GM19324 (cell line): ENCODE results near the gene PDLIM3.
"Not testable (repeated sequence)": the region's sequence is repeated elsewhere in the genome, so short reads cannot be mapped to it uniquely, and the experiment has no call there.

ENCODE experiments used
- ATAC-seq: cut with Tn5 transposase; IDR thresholded peaks from one replicate; pipeline ENCODE4 v1.9.1; 2021; ENCODE audit warnings: mild to moderate bottlenecking, moderate library complexity; ENCODE audit not compliant: unreplicated experiment, low FRiP score

PDLIM3 gene

GRCh38 chr4:185554365-185555126 is 19.2 kb upstream of the PDLIM3 start:
- no peak for ATAC-seq

GRCh38 chr4:185552254-185552653 is 16.9 kb upstream of the PDLIM3 start:
- ATAC-seq = no peak

GRCh38 chr4:185550933-185551332 is 15.6 kb upstream of the PDLIM3 start:
- no peak for ATAC-seq

GRCh38 chr4:185549095-185549639 is 13.9 kb upstream of the PDLIM3 start:
- no peak for ATAC-seq

- ATAC-seq = no peak
These were observed 13.3 kb upstream of the PDLIM3 start for GRCh38 chr4:185548587-185548986.

- ATAC-seq = no peak
These were observed 11.0 kb upstream of the PDLIM3 start for GRCh38 chr4:185546335-185546734.

GRCh38 chr4:185542626-185543315 is 7.5 kb upstream of the PDLIM3 start:
- no peak for ATAC-seq

GRCh38 chr4:185541251-185541727 is 6.0 kb upstream of the PDLIM3 start:
- no peak for ATAC-seq

- no peak for ATAC-seq
These were observed 5.3 kb upstream of the PDLIM3 start for GRCh38 chr4:185540487-185541120.

- ATAC-seq = no peak
These were observed 4.7 kb upstream of the PDLIM3 start for GRCh38 chr4:185540040-185540439.

GRCh38 chr4:185538806-185539205 is 3.5 kb upstream of the PDLIM3 start:
- ATAC-seq = no peak

GRCh38 chr4:185536411-185536709 is 1.1 kb upstream of the PDLIM3 start:
- ATAC-seq = no peak

GRCh38 chr4:185535612-185536410 is 504 bp upstream of the PDLIM3 start:
- ATAC-seq = no peak

- ATAC-seq = no peak
These were observed 819 bp downstream of the PDLIM3 start for GRCh38 chr4:185534511-185534865.

- no peak for ATAC-seq
These were observed 2.4 kb downstream of the PDLIM3 start for GRCh38 chr4:185532795-185533324.

- ATAC-seq = no peak
These were observed 3.0 kb downstream of the PDLIM3 start for GRCh38 chr4:185532293-185532692.

GRCh38 chr4:185531654-185532053 is 3.7 kb downstream of the PDLIM3 start:
- not testable (repeated sequence) for ATAC-seq

- no peak for ATAC-seq
These were observed 5.9 kb downstream of the PDLIM3 start for GRCh38 chr4:185529413-185529812.

GRCh38 chr4:185524888-185525863 is 10.1 kb downstream of the PDLIM3 start:
- no peak for ATAC-seq
